ENCODE measurements around the gene GRID1. TPM values are rescaled to one million over a fixed set of nuclear protein-coding genes. Genes with fewer than 3 reads are reported as not detected.

GRID1 gene
- total and polyA plus RNA-seq, 7 experiments from 2014 or later = not detected

DNA sequence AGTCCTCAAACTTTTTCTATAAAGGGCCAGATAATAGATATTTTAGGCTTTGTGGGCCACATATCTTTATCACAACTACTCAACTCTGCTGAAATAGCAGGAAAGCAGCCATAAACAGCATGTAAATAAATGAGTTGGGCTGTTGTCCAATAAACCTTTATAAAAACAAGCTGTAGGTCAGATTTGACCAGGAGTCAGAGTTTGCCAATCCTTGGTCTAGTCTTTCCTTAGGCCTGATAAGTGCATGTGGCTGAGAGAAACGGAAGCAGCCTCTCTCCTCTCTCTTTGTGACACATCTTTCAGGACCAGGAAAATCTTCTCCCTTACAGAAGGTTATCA, 724.5 kb downstream of the GRID1 start:
- H3K9me3 Mint-ChIP-seq = no peaks in the 10 kb centered on the region
- no peaks in the 10 kb centered on the region for H3K27me3 Mint-ChIP-seq
- H3K27me3 ChIP-seq (ENCODE audit: control insufficient read depth in 2 of 2, insufficient read depth in 2 of 2, low read length in 2 of 2) = no peaks in the 10 kb centered on the region
- POLR2A ChIA-PET = no interaction called here
- H3K4me3 Mint-ChIP-seq = no peak overlapping the region
- DNase-seq (no peak), ATAC-seq (no peak)
- no peaks in the 10 kb centered on the region for H3K4me1 ChIP-seq (ENCODE audit: control insufficient read depth in 2 of 2, insufficient read depth in 2 of 2, low read length in 2 of 2)
- no peaks in the 10 kb centered on the region for H3K36me3 Mint-ChIP-seq
- no peak overlapping the region for H3K27ac Mint-ChIP-seq
- no peak overlapping the region for H3K4me3 ChIP-seq (ENCODE audit: low read length)
- H3K27ac ChIP-seq (ENCODE audit: low read depth, low read length) = no peak overlapping the region
- CTCF ChIA-PET = no interaction called here
- H3K4me1 Mint-ChIP-seq = no peaks in the 10 kb centered on the region
- H3K9me3 ChIP-seq (ENCODE audit: control insufficient read depth in 2 of 3, low read length in 3 of 3) = no peaks in the 10 kb centered on the region
- intact Hi-C loops (cut with micrococcal nuclease) = no loop called here
- H3K36me3 ChIP-seq (ENCODE audit: control insufficient read depth in 2 of 3, insufficient read depth in 3 of 3, low read length in 3 of 3) = no peaks in the 10 kb centered on the region

DNA sequence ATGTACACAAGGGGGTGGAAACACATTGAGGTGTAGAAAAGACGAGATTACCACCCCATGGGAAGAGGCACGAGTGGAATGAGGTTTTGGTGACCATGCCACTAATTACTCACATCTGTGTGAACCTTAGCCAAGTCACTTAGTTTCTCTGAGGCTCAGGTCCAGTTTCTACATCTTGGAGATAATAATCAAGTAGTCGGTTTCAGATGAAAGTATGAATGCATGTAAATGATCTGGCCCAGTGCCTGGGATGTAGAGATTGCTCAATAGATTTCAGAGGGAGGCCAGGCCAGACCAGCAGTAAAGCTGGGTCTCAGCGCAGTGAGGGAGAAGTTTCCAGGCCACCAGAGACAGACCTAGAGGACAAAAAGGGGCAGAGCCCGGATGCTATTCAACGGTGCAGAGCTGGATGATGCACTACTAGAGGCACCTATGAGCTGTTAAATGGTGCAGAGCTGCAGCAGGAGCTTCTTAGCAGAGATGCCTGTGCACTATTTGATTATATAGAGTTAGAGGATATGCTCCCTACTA, 725.1 kb downstream of the GRID1 start:
- ChIA-PET CTCF (no interaction called here), POLR2A (no interaction called here)
- intact Hi-C loops (cut with micrococcal nuclease) = no loop called here
- Histone ChIP-seq H3K4me3 (ENCODE audit: low read length) (no peak overlapping the region), H3K9me3 (ENCODE audit: control insufficient read depth in 2 of 3, low read length in 3 of 3) (no peaks in the 10 kb centered on the region), H3K36me3 (ENCODE audit: control insufficient read depth in 2 of 3, insufficient read depth in 3 of 3, low read length in 3 of 3) (no peaks in the 10 kb centered on the region), H3K27ac (ENCODE audit: low read depth, low read length) (no peak overlapping the region), H3K4me1 (ENCODE audit: control insufficient read depth in 2 of 2, insufficient read depth in 2 of 2, low read length in 2 of 2) (no peaks in the 10 kb centered on the region), H3K27me3 (ENCODE audit: control insufficient read depth in 2 of 2, insufficient read depth in 2 of 2, low read length in 2 of 2) (no peaks in the 10 kb centered on the region)
- H3K9me3 Mint-ChIP-seq = no peaks in the 10 kb centered on the region
- ATAC-seq (no peak), DNase-seq (no peak)
- no peaks in the 10 kb centered on the region for H3K4me1 Mint-ChIP-seq
- H3K36me3 Mint-ChIP-seq = no peaks in the 10 kb centered on the region
- peak overlapping the region in 1 of 9 donors; percentile 3 for H3K27ac Mint-ChIP-seq
- no peaks in the 10 kb centered on the region for H3K27me3 Mint-ChIP-seq
- H3K4me3 Mint-ChIP-seq = no peak overlapping the region

DNA sequence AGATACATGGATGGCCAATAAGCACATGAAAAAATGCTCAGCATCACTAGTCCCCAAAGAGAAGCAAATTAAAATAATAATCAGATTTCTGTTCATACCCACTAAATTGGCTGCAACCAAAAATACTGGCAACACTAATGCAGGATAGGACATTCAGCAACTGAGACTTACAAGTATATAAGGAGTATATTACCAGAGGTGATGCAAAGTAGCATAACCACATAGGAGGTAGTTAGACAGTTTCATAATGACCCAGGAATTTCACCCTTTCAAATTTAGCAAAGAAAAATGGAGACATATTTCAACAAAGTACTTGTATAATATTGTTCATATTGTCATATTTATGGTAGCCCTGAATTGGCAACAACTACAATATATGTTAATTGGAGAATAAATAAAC, 727.8 kb downstream of the GRID1 start:
- intact Hi-C loops (cut with micrococcal nuclease) = no loop called here
- Histone ChIP-seq H3K27ac (ENCODE audit: low read depth, low read length) (no peak overlapping the region), H3K4me1 (ENCODE audit: control insufficient read depth in 2 of 2, insufficient read depth in 2 of 2, low read length in 2 of 2) (peaks cover 0 to 11% of the 10 kb centered on the region in 2 donors), H3K36me3 (ENCODE audit: control insufficient read depth in 2 of 3, insufficient read depth in 3 of 3, low read length in 3 of 3) (no peaks in the 10 kb centered on the region), H3K9me3 (ENCODE audit: control insufficient read depth in 2 of 3, low read length in 3 of 3) (no peaks in the 10 kb centered on the region), H3K27me3 (ENCODE audit: control insufficient read depth in 2 of 2, insufficient read depth in 2 of 2, low read length in 2 of 2) (no peaks in the 10 kb centered on the region), H3K4me3 (ENCODE audit: low read length) (no peak overlapping the region)
- no peak overlapping the region for H3K4me3 Mint-ChIP-seq
- H3K36me3 Mint-ChIP-seq = no peaks in the 10 kb centered on the region
- no peak for DNase-seq
- no peaks in the 10 kb centered on the region for H3K9me3 Mint-ChIP-seq
- ChIA-PET CTCF (no interaction called here), POLR2A (no interaction called here)
- no peaks in the 10 kb centered on the region for H3K27me3 Mint-ChIP-seq
- peaks cover 0 to 20% (median 13%) of the 10 kb centered on the region in 7 donors for H3K4me1 Mint-ChIP-seq
- ATAC-seq = no peak
- H3K27ac Mint-ChIP-seq = no peak overlapping the region

DNA sequence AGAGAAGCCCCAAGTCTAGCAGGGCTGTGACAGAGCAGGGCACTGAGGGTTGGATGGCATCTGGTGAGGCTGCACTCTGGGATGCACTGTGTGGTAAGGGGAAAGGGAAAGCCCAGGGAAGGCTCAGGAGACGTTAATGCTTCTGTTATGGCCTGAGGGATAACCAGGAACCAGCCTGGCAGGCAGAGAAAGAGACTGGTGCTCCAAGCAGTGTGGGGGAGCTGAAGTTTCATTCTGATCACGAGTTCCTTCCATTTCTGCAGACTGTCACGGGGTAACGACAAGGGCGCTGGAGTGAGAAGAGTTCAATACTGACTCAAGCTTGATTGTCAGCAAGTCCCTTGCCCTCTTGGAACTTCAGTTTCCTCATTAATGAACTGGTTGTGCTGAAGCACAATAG, 730.9 kb downstream of the GRID1 start:
- POLR2A ChIA-PET = no interaction called here
- no peak overlapping the region for H3K27ac Mint-ChIP-seq
- Histone ChIP-seq H3K4me1 (ENCODE audit: control insufficient read depth in 2 of 2, insufficient read depth in 2 of 2, low read length in 2 of 2) (peaks cover 0 to 11% of the 10 kb centered on the region in 2 donors), H3K36me3 (ENCODE audit: control insufficient read depth in 2 of 3, insufficient read depth in 3 of 3, low read length in 3 of 3) (no peaks in the 10 kb centered on the region), H3K4me3 (ENCODE audit: low read length) (no peak overlapping the region), H3K27me3 (ENCODE audit: control insufficient read depth in 2 of 2, insufficient read depth in 2 of 2, low read length in 2 of 2) (no peaks in the 10 kb centered on the region), H3K27ac (ENCODE audit: low read depth, low read length) (no peak overlapping the region), H3K9me3 (ENCODE audit: control insufficient read depth in 2 of 3, low read length in 3 of 3) (no peaks in the 10 kb centered on the region)
- H3K9me3 Mint-ChIP-seq = no peaks in the 10 kb centered on the region
- H3K36me3 Mint-ChIP-seq = no peaks in the 10 kb centered on the region
- intact Hi-C loops (cut with micrococcal nuclease) = no loop called here
- CTCF ChIA-PET = no interaction called here
- ATAC-seq (no peak), DNase-seq (no peak)
- H3K4me1 Mint-ChIP-seq = peaks cover 0 to 22% (median 20%) of the 10 kb centered on the region in 7 donors
- no peaks in the 10 kb centered on the region for H3K27me3 Mint-ChIP-seq
- H3K4me3 Mint-ChIP-seq = no peak overlapping the region

DNA sequence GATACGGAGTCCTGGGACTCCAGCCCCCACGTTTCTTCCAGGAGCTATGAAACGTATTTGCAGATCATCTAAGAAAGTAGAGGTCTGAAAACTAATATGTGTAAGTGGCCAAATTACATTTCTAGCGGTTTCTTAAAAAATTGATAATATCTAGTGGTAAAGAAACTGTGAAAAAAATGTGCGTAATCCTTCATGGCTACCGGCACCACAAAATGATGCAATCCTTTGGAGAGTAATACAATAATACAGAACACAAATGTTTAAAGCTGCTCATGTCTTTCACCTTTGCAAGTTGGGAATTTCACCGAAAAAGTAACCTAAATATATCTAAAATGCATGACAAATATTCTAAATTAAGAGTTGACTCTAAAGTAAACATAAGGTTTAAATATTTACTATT, 742.1 kb downstream of the GRID1 start:
- intact Hi-C loops (cut with micrococcal nuclease) = no loop called here
- no peaks in the 10 kb centered on the region for H3K4me1 ChIP-seq (ENCODE audit: control insufficient read depth in 2 of 2, insufficient read depth in 2 of 2, low read length in 2 of 2)
- no peak overlapping the region for H3K4me3 ChIP-seq (ENCODE audit: low read length)
- no peaks in the 10 kb centered on the region for H3K27me3 ChIP-seq (ENCODE audit: control insufficient read depth in 2 of 2, insufficient read depth in 2 of 2, low read length in 2 of 2)
- Mint-ChIP-seq H3K36me3 (no peaks in the 10 kb centered on the region), H3K4me1 (peaks cover 0 to 11% (median 6%) of the 10 kb centered on the region in 7 donors), H3K27ac (no peak overlapping the region), H3K4me3 (no peak overlapping the region), H3K27me3 (peaks cover 0 to 8% (median 0%) of the 10 kb centered on the region in 5 donors), H3K9me3 (no peaks in the 10 kb centered on the region)
- ATAC-seq (no peak), DNase-seq (no peak)
- H3K9me3 ChIP-seq (ENCODE audit: control insufficient read depth in 2 of 3, low read length in 3 of 3) = no peaks in the 10 kb centered on the region
- ChIA-PET POLR2A (no interaction called here), CTCF (no interaction called here)
- H3K36me3 ChIP-seq (ENCODE audit: control insufficient read depth in 2 of 3, insufficient read depth in 3 of 3, low read length in 3 of 3) = no peaks in the 10 kb centered on the region
- no peak overlapping the region for H3K27ac ChIP-seq (ENCODE audit: low read depth, low read length)

DNA sequence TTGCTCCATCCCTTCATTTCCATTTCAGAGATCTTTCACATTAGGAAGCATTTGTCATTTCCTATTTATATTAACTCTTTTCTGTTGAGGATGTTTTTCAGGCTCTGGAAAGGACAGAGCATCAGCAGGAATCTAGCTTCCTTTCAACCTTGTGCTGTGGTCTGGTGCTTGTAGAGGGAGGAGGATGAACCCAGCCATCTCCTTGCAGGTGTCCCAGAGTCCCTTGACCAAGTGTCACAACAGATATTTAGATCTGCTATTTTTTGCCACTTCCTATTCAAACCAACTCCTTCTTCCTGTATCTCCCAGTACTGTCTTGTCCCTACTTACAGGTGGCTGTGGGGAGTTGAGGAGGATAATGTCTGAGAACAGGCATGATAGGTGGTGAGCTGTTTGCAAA, 742.8 kb downstream of the GRID1 start:
- POLR2A ChIA-PET = interaction anchor here (0.6 kb wide), 1 partner anchor 18 kb away, joined by 3 read pairs; no protein-coding TSS in a partner anchor
- H3K4me1 Mint-ChIP-seq = peaks cover 0 to 13% (median 6%) of the 10 kb centered on the region in 7 donors
- H3K4me1 ChIP-seq (ENCODE audit: control insufficient read depth in 2 of 2, insufficient read depth in 2 of 2, low read length in 2 of 2) = no peaks in the 10 kb centered on the region
- no peaks in the 10 kb centered on the region for H3K9me3 ChIP-seq (ENCODE audit: control insufficient read depth in 2 of 3, low read length in 3 of 3)
- peak overlapping the region in 1 of 9 donors; percentile 47 for H3K27ac Mint-ChIP-seq
- H3K27me3 ChIP-seq (ENCODE audit: control insufficient read depth in 2 of 2, insufficient read depth in 2 of 2, low read length in 2 of 2) = no peaks in the 10 kb centered on the region
- no peak for DNase-seq
- no peaks in the 10 kb centered on the region for H3K36me3 ChIP-seq (ENCODE audit: control insufficient read depth in 2 of 3, insufficient read depth in 3 of 3, low read length in 3 of 3)
- no peak for ATAC-seq
- no peaks in the 10 kb centered on the region for H3K36me3 Mint-ChIP-seq
- CTCF ChIA-PET = no interaction called here
- peaks cover 0 to 8% (median 0%) of the 10 kb centered on the region in 5 donors for H3K27me3 Mint-ChIP-seq
- no peak overlapping the region for H3K27ac ChIP-seq (ENCODE audit: low read depth, low read length)
- no peaks in the 10 kb centered on the region for H3K9me3 Mint-ChIP-seq
- H3K4me3 ChIP-seq (ENCODE audit: low read length) = no peak overlapping the region
- no peak overlapping the region for H3K4me3 Mint-ChIP-seq
- intact Hi-C loops (cut with micrococcal nuclease) = no loop called here

DNA sequence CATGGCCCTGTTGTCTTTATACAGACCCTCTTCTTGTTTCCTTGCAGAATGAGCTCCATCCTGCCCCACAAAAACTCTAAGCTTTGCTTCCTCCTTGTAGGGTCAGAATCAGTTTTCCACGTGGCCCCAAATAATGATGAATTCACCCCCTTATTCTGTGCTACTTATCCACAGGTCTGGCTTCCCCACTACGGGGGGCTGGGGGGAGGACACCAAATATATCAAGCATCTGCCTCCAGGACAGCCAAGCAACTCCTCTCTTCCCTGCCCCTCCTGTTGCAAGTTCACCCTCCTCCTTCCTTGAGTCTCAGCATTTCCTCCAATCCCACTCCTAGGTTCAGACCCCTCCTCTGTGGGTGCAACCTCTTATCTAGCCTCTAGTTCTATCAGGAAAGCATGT, 743.3 kb downstream of the GRID1 start:
- POLR2A ChIA-PET = interaction anchor here (0.6 kb wide), 1 partner anchor 17 kb away, joined by 3 read pairs; no protein-coding TSS in a partner anchor
- no peak for ATAC-seq
- Histone ChIP-seq H3K27ac (ENCODE audit: low read depth, low read length) (no peak overlapping the region), H3K4me3 (ENCODE audit: low read length) (no peak overlapping the region), H3K4me1 (ENCODE audit: control insufficient read depth in 2 of 2, insufficient read depth in 2 of 2, low read length in 2 of 2) (no peaks in the 10 kb centered on the region), H3K36me3 (ENCODE audit: control insufficient read depth in 2 of 3, insufficient read depth in 3 of 3, low read length in 3 of 3) (no peaks in the 10 kb centered on the region), H3K9me3 (ENCODE audit: control insufficient read depth in 2 of 3, low read length in 3 of 3) (no peaks in the 10 kb centered on the region), H3K27me3 (ENCODE audit: control insufficient read depth in 2 of 2, insufficient read depth in 2 of 2, low read length in 2 of 2) (no peaks in the 10 kb centered on the region)
- no peak overlapping the region for H3K4me3 Mint-ChIP-seq
- no peaks in the 10 kb centered on the region for H3K9me3 Mint-ChIP-seq
- H3K36me3 Mint-ChIP-seq = no peaks in the 10 kb centered on the region
- intact Hi-C loops (cut with micrococcal nuclease) = no loop called here
- peak overlapping the region in 1 of 9 donors; percentile 47 for H3K27ac Mint-ChIP-seq
- H3K4me1 Mint-ChIP-seq = peaks cover 0 to 13% (median 6%) of the 10 kb centered on the region in 7 donors
- CTCF ChIA-PET = no interaction called here
- no peak for DNase-seq
- H3K27me3 Mint-ChIP-seq = peaks cover 0 to 9% (median 0%) of the 10 kb centered on the region in 5 donors
